IPS-20b (cell line): ENCODE data around the gene CIC.

Source experiments
- H3K27ac ChIP-seq: one replicate; pipeline ENCODE4 v1.5.1; 2013; ENCODE audit warnings: low read length
- H3K27me3 ChIP-seq: 2 replicates; pipeline ENCODE4 v1.6.1; 2013; ENCODE audit warnings: mild to moderate bottlenecking, low read length, inconsistent platforms; ENCODE audit not compliant: insufficient read depth
- H3K36me3 ChIP-seq: 2 replicates; pipeline ENCODE4 v1.6.1; 2013; ENCODE audit warnings: low read depth, mild to moderate bottlenecking, inconsistent platforms, low read length, moderate library complexity; ENCODE audit not compliant: insufficient read depth
- H3K4me1 ChIP-seq: 2 replicates; pipeline ENCODE4 v1.6.1; 2013; ENCODE audit warnings: mild to moderate bottlenecking, control low read depth, inconsistent platforms, low read length, moderate library complexity; ENCODE audit not compliant: insufficient read depth
- H3K4me3 ChIP-seq: 2 replicates; pipeline ENCODE4 v1.5.1; 2013; ENCODE audit warnings: mild to moderate bottlenecking, low read length, inconsistent platforms
- H3K9ac ChIP-seq: 2 replicates; pipeline ENCODE4 v1.6.1; 2013; ENCODE audit warnings: low read depth, mild to moderate bottlenecking, inconsistent platforms, low read length, moderate library complexity
- H3K9me3 ChIP-seq: 2 replicates; pipeline ENCODE4 v1.6.1; 2013; ENCODE audit warnings: mild to moderate bottlenecking, low read depth, low read length, inconsistent platforms; ENCODE audit not compliant: insufficient read depth

Gene CIC

GRCh38 chr19:42281146-42281826, 12.2 kb downstream of the CIC start:
- H3K36me3 ChIP-seq, result no peaks in the 10 kb centered on the region
- H3K4me1 ChIP-seq, result peaks cover 24% of the 10 kb centered on the region
- H3K27ac ChIP-seq, result no peak overlapping the region
- no peaks in the 10 kb centered on the region for H3K9me3 ChIP-seq
- peak overlapping the region; percentile 74; the same call in 1 of the 2 replicates for H3K9ac ChIP-seq
- no peaks in the 10 kb centered on the region for H3K27me3 ChIP-seq
- peak overlapping the region; percentile 59 for H3K4me3 ChIP-seq

DNA sequence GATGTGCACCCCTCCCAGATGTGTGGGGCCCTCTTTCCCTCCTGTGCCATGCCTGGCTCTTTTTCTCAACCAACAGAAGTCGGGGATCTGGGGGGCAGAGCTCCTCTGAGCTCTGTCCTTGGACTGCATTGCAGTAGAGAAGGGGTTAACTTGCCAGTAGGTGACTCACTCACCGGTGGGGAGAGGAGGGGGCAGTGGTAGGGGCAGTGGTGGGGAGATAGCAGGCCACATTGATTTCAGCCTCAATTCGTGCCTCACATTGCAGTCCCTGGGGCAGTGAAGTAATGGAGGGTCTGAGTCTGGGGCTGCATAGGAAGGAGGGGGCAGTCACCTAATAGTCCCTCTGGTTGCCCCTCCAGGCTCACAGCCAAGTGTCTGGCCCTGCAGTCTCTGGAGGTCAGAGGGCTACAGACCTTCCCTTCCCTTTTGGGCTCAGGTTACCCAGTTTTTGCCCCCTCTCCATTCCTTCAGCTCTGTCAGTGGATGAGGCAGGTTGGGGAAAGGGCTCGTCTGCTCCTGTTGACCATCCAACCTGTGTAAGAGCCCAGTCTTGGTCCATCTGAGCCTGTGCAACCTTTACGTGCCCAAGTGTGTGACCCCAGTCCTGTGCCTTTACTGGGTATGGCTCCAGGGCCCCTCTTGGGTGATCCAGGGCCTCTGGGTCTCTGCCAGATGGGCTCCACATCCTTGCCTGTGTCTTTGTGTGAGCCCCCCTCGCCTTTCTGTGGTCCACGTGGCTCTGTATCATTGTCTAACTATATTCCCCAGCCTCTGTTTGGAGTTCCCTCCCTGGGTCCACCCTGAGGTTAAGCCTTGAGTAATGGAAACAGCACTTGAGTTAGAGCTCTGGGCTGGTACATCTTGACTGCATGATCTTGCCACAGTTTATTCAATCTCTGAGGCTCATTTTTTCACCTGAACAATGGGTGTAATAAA, 13.0 kb downstream of the CIC start:
- Histone ChIP-seq H3K9me3 (no peaks in the 10 kb centered on the region), H3K9ac (peak overlapping the region; percentile 74; the same call in 1 of the 2 replicates), H3K36me3 (peaks cover under 1% of the 10 kb centered on the region; the same call in 1 of the 2 replicates), H3K27ac (no peak overlapping the region), H3K4me3 (peak overlapping the region; percentile 59), H3K4me1 (peaks cover 24% of the 10 kb centered on the region), H3K27me3 (no peaks in the 10 kb centered on the region)

- H3K27me3 ChIP-seq, result no peaks in the 10 kb centered on the region
- H3K9me3 ChIP-seq, result no peaks in the 10 kb centered on the region
- peak overlapping the region; percentile 70; the same call in 1 of the 2 replicates for H3K4me3 ChIP-seq
- peaks cover 24% of the 10 kb centered on the region for H3K4me1 ChIP-seq
- H3K36me3 ChIP-seq, result peaks cover 8% of the 10 kb centered on the region
- H3K27ac ChIP-seq, result no peak overlapping the region
- H3K9ac ChIP-seq, result no peak overlapping the region; the same call in 1 of the 2 replicates
Measured at GRCh38 chr19:42282819-42283187, 13.8 kb downstream of the CIC start.

DNA sequence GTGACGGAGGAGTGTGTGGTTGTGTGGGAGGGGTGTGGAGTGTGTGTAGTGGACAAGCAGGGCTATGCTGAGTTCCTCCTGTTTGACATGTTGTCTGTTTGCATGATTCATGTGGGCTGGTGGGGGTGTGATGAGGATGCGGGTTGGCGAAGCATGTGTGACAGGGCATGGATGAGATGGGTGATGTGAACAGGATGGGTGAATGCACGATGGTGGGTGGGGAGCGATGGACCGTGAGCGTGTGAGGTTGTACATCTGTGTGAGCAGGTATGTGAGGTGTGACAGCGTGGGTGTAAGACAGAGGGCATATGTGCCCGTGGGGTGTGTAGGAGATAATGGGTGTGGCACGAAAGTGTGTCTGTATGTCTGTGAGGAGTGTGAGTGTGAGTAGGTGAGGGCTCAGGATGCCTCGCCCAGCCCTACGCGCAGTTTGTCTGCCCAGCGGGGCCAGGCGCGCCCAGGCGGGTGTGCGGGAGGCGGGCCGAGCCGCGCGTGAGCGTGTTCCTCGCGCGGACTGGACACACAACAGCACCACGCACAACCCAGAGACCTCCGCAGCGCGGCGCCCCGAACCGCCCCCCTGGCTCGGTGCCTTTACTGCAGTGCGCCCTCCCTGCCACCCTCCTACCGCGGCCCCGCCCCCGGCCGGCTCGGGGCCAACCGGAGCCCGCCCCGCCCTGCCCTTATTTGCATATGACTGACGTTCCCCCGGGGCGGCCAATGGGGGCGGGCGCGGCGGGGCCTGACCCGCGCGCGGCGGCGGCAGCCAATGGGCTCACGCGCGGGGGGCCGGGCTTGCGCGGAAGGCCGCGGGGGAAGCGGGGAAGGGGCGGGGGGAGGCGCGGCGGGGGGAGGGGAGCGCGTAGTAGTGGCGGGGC, 14.4 kb downstream of the CIC start:
- no peaks in the 10 kb centered on the region for H3K9me3 ChIP-seq
- H3K4me1 ChIP-seq, result peaks cover 24% of the 10 kb centered on the region
- H3K4me3 ChIP-seq, result peak overlapping the region; percentile 70
- peak overlapping the region; percentile 46 for H3K27ac ChIP-seq
- peaks cover 14% of the 10 kb centered on the region for H3K36me3 ChIP-seq
- peak overlapping the region; percentile 65; the same call in 1 of the 2 replicates for H3K9ac ChIP-seq
- H3K27me3 ChIP-seq, result no peaks in the 10 kb centered on the region

DNA sequence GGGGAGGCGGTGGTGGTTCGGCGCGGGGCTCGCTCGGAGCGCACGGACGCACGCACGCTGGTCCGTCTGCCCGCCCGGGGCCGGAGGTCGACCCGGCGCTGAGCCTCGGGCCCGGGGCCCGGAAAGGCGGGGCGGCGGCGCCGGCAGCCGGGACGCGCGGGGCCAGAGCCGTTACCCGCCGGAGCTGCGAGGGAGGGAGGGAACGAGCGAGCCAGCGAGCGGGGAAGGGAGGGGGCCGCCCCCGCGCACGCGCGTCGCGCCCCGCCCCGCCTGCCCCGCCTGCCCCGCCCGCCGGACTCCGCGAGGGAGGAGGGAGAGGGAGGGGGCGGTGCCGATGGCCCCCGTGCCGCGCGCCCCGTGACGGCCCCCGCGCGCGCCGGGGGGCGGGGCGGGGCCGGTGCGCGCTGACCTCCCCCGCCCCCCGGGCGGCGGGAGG, 15.0 kb downstream of the CIC start:
- Histone ChIP-seq H3K9ac (no peak overlapping the region), H3K4me1 (peaks cover 24% of the 10 kb centered on the region), H3K9me3 (no peaks in the 10 kb centered on the region), H3K4me3 (no peak overlapping the region; the same call in 1 of the 2 replicates), H3K27me3 (no peaks in the 10 kb centered on the region), H3K27ac (no peak overlapping the region), H3K36me3 (peaks cover 21% of the 10 kb centered on the region)

DNA sequence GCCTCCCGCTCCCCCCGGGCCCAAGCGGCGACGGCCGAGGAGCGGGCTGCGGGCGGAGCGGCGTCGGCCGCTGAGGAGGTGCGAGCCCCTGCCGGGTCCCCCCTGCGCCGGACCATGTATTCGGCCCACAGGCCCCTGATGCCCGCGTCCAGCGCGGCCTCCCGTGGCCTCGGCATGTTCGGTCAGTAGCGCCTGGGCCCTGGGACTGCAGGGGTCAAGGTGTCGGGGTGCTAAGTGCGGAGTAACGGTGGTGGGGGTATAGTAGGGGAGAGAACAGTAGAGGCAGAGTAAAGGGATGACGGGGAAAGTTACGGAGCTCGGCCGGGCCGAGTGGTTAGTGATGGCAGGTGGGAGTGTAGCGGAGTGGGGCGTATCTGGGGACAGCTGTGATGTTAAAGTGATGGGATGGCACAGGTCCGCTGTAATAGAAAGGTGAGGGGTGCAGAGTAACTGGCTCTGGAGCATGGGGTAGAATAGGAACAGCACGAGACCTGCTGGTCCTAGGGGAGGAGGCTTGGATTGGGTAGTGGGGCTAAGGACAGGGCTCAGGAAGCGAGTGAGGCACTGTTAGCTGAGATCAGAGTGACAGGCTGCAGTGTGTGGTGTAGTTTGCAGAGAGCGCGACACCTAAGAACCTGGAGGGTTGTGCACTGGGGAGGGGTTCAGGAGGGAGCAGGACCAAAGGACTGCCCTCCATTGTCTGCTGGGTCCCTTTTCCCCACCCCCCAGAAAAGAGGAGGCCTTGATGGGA, 15.7 kb downstream of the CIC start:
- Histone ChIP-seq H3K4me3 (peak overlapping the region; percentile 70), H3K9me3 (no peaks in the 10 kb centered on the region), H3K36me3 (peaks cover 28% of the 10 kb centered on the region), H3K27ac (no peak overlapping the region), H3K9ac (peak overlapping the region; percentile 73), H3K4me1 (peaks cover 24% of the 10 kb centered on the region), H3K27me3 (no peaks in the 10 kb centered on the region)

- Histone ChIP-seq H3K4me1 (peaks cover 24% of the 10 kb centered on the region), H3K9ac (peak overlapping the region; percentile 73; the same call in 1 of the 2 replicates), H3K36me3 (peaks cover 35% of the 10 kb centered on the region), H3K4me3 (peak overlapping the region; percentile 70), H3K27me3 (no peaks in the 10 kb centered on the region), H3K9me3 (no peaks in the 10 kb centered on the region), H3K27ac (no peak overlapping the region)
Measured at GRCh38 chr19:42285541-42285941, 16.5 kb downstream of the CIC start.

- H3K4me1 ChIP-seq, result peaks cover 24% of the 10 kb centered on the region
Measured at GRCh38 chr19:42285988-42286348, 16.9 kb downstream of the CIC start.

GRCh38 chr19:42286349-42287016, 17.4 kb downstream of the CIC start:
- Histone ChIP-seq H3K4me3 (no peak overlapping the region), H3K27me3 (no peaks in the 10 kb centered on the region), H3K9ac (no peak overlapping the region), H3K36me3 (peaks cover 41% of the 10 kb centered on the region), H3K4me1 (peaks cover 24% of the 10 kb centered on the region), H3K27ac (no peak overlapping the region), H3K9me3 (no peaks in the 10 kb centered on the region)

More at GRCh38 chr19:42285988-42286348, 16.9 kb downstream of the CIC start:
- no peak overlapping the region for H3K27ac ChIP-seq
- H3K4me3 ChIP-seq, result peak overlapping the region; percentile 70; the same call in 1 of the 2 replicates
- no peaks in the 10 kb centered on the region for H3K9me3 ChIP-seq
- no peaks in the 10 kb centered on the region for H3K27me3 ChIP-seq
- no peak overlapping the region; the same call in 1 of the 2 replicates for H3K9ac ChIP-seq
- H3K36me3 ChIP-seq, result peaks cover 40% of the 10 kb centered on the region

DNA sequence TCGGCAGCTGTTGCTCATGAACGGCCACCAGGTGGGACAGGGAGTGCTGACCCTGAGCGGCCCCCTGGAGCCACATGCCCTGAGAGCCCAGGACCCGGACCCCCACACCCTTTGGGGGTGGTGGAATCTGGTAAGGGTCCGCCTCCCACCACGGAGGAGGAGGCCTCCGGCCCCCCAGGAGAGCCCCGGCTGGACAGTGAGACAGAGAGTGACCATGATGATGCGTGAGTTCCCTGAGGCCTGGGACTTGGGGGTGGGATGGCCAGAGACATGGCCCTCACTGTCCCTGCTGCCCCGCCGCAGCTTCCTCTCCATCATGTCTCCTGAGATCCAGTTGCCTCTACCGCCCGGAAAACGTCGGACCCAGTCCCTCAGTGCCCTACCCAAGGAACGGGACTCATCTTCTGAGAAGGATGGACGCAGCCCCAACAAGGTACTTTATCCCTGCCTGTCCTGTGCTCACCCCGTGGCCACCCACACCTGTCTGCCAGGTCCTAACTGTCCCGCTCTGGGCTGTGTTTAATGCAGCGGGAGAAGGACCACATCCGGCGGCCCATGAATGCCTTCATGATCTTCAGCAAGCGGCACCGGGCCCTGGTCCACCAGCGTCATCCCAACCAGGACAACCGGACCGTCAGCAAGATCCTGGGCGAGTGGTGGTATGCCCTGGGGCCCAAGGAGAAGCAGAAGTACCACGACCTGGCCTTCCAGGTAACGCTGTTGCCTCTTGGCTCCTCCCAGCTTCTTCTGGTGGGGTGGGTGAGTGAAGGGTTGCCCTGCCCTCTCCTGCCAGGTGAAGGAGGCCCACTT, 18.2 kb downstream of the CIC start:
- Histone ChIP-seq H3K4me1 (peaks cover 18% of the 10 kb centered on the region), H3K27me3 (no peaks in the 10 kb centered on the region), H3K27ac (no peak overlapping the region), H3K36me3 (peaks cover 49% of the 10 kb centered on the region), H3K9ac (no peak overlapping the region), H3K4me3 (no peak overlapping the region), H3K9me3 (no peaks in the 10 kb centered on the region)
